ENCODE measurements around the gene PCDHA8. TPM values are rescaled to one million over a fixed set of nuclear protein-coding genes. Genes with fewer than 3 reads are reported as not detected.
"Not testable (repeated sequence)": the region's sequence is repeated elsewhere in the genome, so short reads cannot be mapped to it uniquely, and the experiment has no call there.

The PCDHA8 gene, protein sequence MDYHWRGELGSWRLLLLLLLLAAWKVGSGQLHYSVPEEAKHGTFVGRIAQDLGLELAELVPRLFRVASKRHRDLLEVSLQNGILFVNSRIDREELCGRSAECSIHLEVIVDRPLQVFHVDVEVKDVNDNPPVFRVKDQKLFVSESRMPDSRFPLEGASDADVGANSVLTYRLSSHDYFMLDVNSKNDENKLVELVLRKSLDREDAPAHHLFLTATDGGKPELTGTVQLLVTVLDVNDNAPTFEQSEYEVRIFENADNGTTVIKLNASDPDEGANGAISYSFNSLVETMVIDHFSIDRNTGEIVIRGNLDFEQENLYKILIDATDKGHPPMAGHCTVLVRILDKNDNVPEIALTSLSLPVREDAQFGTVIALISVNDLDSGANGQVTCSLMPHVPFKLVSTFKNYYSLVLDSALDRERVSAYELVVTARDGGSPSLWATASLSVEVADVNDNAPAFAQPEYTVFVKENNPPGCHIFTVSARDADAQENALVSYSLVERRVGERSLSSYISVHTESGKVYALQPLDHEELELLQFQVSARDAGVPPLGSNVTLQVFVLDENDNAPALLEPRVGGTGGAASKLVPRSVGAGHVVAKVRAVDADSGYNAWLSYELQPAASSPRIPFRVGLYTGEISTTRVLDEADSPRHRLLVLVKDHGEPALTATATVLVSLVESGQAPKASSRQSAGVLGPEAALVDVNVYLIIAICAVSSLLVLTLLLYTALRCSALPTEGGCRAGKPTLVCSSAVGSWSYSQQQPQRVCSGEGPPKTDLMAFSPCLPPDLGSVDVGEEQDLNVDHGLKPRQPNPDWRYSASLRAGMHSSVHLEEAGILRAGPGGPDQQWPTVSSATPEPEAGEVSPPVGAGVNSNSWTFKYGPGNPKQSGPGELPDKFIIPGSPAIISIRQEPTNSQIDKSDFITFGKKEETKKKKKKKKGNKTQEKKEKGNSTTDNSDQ
- not detected for total RNA-seq

- no peak for DNase-seq (ENCODE audit: low spot score)
Measured at GRCh38 chr5:140840978-140841962, at the start of gene PCDHA8. TSS of gene PCDHA8 (plus strand) at chr5:140841187. CDS start at chr5:140841322, 135 bp downstream.

DNA sequence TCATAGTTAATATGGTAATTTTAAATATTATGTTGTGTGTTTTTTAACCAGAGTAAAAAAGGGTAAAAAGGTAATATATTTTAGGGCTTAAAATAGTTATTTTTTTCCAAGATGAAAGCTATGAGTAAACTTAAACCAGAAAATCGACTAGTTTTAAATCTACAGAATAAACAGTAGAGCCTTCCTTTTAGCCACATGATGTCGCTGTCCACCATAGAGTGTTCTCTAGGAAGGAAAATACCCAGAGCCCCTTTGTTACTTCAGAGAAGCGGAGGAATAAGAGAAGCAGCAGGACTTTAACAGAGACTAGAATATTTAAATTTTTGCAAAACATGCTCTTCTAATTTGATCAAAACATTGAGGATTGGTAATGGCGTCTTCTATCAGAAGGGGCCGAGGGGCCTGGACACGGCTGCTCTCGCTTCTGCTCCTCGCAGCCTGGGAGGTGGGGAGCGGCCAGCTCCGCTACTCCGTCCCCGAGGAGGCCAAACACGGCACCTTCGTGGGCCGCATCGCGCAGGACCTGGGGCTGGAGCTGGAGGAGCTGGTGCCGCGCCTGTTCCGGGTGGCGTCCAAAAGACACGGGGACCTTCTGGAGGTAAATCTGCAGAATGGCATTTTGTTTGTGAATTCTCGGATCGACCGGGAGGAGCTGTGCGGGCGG lies 46.3 kb upstream of the PCDHA8 start, which contains the start of gene PCDHA2:
Gene PCDHA2 (plus strand): TSS at position 258 of the 664 bp plus-strand sequence.
- DNase-seq (ENCODE audit: low spot score) = no peak

GRCh38 chr5:140795259-140795641 lies 45.7 kb upstream of the PCDHA8 start:
- no peak for DNase-seq (ENCODE audit: low spot score)

- not testable (repeated sequence) for DNase-seq (ENCODE audit: low spot score)
Measured at GRCh38 chr5:140796072-140796717, 44.8 kb upstream of the PCDHA8 start.

DNA sequence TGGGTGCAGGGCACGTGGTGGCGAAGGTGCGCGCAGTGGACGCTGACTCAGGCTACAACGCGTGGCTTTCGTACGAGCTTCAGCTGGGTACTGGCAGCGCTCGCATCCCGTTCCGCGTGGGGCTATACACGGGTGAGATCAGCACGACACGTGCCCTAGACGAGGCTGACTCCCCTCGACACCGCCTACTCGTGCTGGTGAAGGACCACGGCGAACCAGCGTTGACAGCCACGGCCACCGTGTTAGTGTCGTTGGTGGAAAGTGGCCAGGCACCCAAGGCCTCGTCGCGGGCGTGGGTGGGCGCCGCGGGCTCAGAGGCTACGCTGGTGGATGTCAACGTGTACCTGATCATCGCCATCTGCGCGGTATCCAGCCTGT lies 44.3 kb upstream of the PCDHA8 start:
- no peak for DNase-seq (ENCODE audit: low spot score)

- no peak for DNase-seq (ENCODE audit: low spot score)
Measured at GRCh38 chr5:140800816-140801493, 40.0 kb upstream of the PCDHA8 start, which contains the start of gene PCDHA3. TSS of gene PCDHA3 (plus strand) at chr5:140801057.

GRCh38 chr5:140801494-140801841 lies 39.5 kb upstream of the PCDHA8 start:
- no peak for DNase-seq (ENCODE audit: low spot score)

DNA sequence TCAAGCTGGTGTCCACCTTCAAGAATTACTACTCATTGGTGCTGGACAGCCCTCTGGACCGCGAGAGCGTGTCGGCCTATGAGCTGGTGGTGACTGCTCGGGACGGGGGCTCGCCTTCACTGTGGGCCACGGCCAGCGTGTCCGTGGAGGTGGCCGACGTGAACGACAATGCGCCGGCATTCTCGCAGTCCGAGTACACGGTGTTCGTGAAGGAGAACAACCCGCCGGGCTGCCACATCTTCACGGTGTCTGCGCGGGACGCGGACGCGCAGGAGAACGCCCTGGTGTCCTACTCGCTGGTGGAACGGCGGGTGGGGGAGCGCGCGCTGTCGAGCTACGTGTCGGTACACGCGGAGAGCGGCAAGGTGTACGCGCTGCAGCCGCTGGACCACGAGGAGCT lies 38.6 kb upstream of the PCDHA8 start:
- DNase-seq (ENCODE audit: low spot score) = not testable (repeated sequence)

DNA sequence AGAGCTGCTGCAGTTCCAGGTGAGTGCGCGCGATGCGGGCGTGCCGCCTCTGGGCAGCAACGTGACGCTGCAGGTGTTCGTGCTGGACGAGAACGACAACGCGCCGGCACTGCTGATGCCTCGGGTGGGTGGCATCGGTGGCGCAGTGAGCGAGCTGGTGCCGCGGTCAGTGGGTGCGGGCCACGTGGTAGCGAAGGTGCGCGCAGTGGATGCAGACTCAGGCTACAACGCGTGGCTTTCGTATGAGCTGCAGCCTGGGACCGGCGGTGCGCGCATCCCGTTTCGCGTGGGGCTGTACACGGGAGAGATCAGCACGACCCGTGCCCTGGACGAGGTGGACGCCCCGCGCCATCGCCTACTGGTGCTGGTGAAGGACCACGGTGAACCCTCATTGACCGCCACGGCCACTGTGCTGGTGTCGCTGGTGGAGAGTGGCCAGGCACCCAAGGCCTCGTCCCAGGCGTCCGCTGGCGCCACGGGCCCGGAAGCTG lies 38.2 kb upstream of the PCDHA8 start:
- DNase-seq (ENCODE audit: low spot score) = no peak

- no peak for DNase-seq (ENCODE audit: low spot score)
Measured at GRCh38 chr5:140806834-140807775, 33.9 kb upstream of the PCDHA8 start, which contains the start of gene PCDHA4. TSS of gene PCDHA4 (plus strand) at chr5:140807068.

GRCh38 chr5:140808241-140808888 lies 32.6 kb upstream of the PCDHA8 start:
- not testable (repeated sequence) for DNase-seq (ENCODE audit: low spot score)

DNA sequence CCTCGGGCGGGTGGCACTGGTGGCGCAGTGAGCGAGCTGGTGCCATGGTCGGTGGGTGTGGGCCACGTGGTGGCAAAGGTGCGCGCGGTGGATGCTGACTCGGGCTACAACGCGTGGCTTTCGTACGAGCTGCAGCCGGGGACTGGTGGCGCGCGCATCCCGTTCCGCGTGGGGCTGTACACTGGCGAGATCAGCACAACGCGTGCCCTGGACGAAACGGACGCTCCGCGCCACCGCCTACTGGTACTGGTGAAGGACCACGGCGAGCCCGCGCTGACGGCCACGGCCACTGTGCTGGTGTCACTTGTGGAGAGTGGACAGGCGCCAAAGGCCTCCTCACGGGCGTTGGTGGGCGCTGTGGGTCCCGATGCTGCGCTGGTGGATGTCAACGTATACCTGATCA lies 32.1 kb upstream of the PCDHA8 start:
- no peak for DNase-seq (ENCODE audit: low spot score)

- no peak for DNase-seq (ENCODE audit: low spot score)
Measured at GRCh38 chr5:140821375-140822280, 19.4 kb upstream of the PCDHA8 start, which contains the start of gene PCDHA5. TSS of gene PCDHA5 (plus strand) at chr5:140821613.

DNA sequence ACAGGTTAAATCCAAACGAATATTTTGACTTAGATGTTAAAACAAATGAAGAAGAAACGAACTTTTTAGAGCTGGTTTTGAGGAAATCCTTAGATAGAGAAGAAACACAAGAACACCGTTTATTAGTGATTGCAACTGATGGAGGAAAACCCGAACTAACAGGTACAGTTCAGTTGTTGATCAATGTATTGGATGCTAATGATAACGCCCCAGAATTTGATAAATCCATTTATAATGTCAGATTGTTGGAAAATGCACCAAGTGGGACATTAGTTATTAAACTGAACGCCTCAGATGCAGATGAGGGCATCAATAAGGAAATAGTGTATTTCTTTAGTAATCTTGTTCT lies 18.7 kb upstream of the PCDHA8 start:
- no peak for DNase-seq (ENCODE audit: low spot score)

- DNase-seq (ENCODE audit: low spot score) = not testable (repeated sequence)
Measured at GRCh38 chr5:140822969-140823368, 18.0 kb upstream of the PCDHA8 start.

DNA sequence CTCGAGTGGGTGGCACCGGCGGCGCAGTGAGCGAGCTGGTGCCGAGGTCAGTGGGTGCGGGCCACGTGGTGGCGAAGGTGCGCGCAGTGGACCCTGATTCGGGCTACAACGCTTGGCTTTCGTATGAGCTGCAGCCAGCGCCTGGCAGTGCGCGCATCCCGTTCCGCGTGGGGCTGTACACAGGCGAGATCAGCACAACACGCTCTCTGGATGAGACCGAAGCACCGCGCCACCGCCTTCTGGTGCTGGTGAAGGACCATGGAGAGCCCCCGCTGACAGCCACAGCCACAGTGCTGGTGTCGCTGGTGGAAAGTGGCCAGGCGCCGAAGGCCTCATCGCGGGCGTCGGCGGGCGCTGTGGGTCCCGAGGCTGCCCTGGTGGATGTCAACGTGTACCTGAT lies 17.5 kb upstream of the PCDHA8 start:
- no peak for DNase-seq (ENCODE audit: low spot score)

All from ureter (tissue), 1 donor.